PC-9 (cell line): ENCODE data around the gene RFTN1. TPM values are rescaled to one million over a fixed set of nuclear protein-coding genes. Genes with fewer than 3 reads are reported as not detected.

Source experiments
- BruUV-seq: library from RNA; stranded (reverse); fragments of 400-500 nt; replicated peaks from 2 replicates; lab custom pipeline; 2021; lab: Mats Ljungman, UMichigan
- CTCF ChIA-PET: fragments of 300-600 bp; sonication (Branson Sonifier 250); formaldehyde crosslinking; loops from one replicate; lab custom pipeline; 2022; ENCODE audit warnings: antibody characterized with exemption; lab: Charles Lee
- POLR2A ChIA-PET: fragments of 300-600 bp; sonication (Branson Sonifier 250); formaldehyde crosslinking; loops from one replicate; lab custom pipeline; 2022; ENCODE audit warnings: antibody characterized with exemption; ENCODE audit not compliant: unreplicated experiment; lab: Charles Lee
- DNase-seq, 2 experiments: peaks; one replicate each; pipeline versions ENCODE4 v3.0.0 to v3.0.0-alpha.2; 2015 to 2022; ENCODE audit warnings: mixed read lengths in 1 of 2
- H2AFZ ChIP-seq: fragments of 200-600 bp; sonication (generic); 2 replicates; pipeline ENCODE4 v1.8.1; 2017; ENCODE audit warnings: antibody characterized with exemption
- H3F3A ChIP-seq: fragments of 200-600 bp; sonication (generic); 2 replicates; pipeline ENCODE4 v1.8.1; 2017; ENCODE audit warnings: antibody characterized with exemption, mild to moderate bottlenecking, low read depth; ENCODE audit not compliant: insufficient read depth
- H3K27ac ChIP-seq: fragments of 200-600 bp; sonication (generic); 2 replicates; pipeline ENCODE4 v1.6.1; 2016; ENCODE audit warnings: mixed run types
- H3K27me3 ChIP-seq: fragments of 200-600 bp; sonication (generic); 2 replicates; pipeline ENCODE4 v1.6.1; 2016; ENCODE audit warnings: low read depth, mixed run types; ENCODE audit not compliant: insufficient read depth
- H3K36me3 ChIP-seq: fragments of 200-600 bp; sonication (generic); 2 replicates; pipeline ENCODE4 v1.6.1; 2016; ENCODE audit warnings: low read depth, mixed run types
- H3K4me1 ChIP-seq: fragments of 200-600 bp; sonication (generic); replicated peaks from 2 replicates; pipeline ENCODE4 v1.6.1; 2016; ENCODE audit warnings: mixed run types; ENCODE audit not compliant: insufficient read depth
- H3K4me2 ChIP-seq: fragments of 200-600 bp; sonication (generic); 2 replicates; pipeline ENCODE4 v1.6.1; 2017; ENCODE audit warnings: mixed run types
- H3K4me3 ChIP-seq: fragments of 200-600 bp; sonication (generic); 2 replicates; pipeline ENCODE4 v1.6.1; 2016; ENCODE audit warnings: mixed run types
- H3K79me2 ChIP-seq: fragments of 200-600 bp; sonication (generic); 2 replicates; pipeline ENCODE4 v1.6.1; 2017; ENCODE audit warnings: low read depth, mixed run types
- H3K9me2 ChIP-seq: fragments of 200-600 bp; sonication (generic); 2 replicates; pipeline ENCODE4 v1.8.1; 2017; ENCODE audit warnings: mild to moderate bottlenecking; ENCODE audit not compliant: insufficient read depth
- H3K9me3 ChIP-seq: fragments of 200-600 bp; sonication (generic); 2 replicates; pipeline ENCODE4 v1.8.1; 2016; ENCODE audit warnings: low read depth; ENCODE audit not compliant: insufficient read depth
- H4K20me1 ChIP-seq: fragments of 200-600 bp; sonication (generic); 2 replicates; pipeline ENCODE4 v1.8.1; 2017; ENCODE audit not compliant: insufficient read depth
- EZH2 ChIP-seq: fragments of 200-600 bp; sonication (generic); IDR thresholded peaks from 2 replicates; pipeline ENCODE4 v1.8.0; 2017; ENCODE audit warnings: antibody characterized with exemption, low read depth
- intact Hi-C: fragments of 100-400 bp; cut with micrococcal nuclease; formaldehyde crosslinking; loops from one replicate; pipeline ENCODE4 v1.10.0; 2022; ENCODE audit not compliant: unreplicated experiment
- total RNA-seq: library from RNA; stranded (reverse); gene quantifications from 2 replicates; pipeline ENCODE4 v1.2.3, GENCODE V29; 2021
- TF ChIP-seq, protein P1 (sequence below): fragments of 200-600 bp; sonication (generic); conservative IDR thresholded peaks from 2 replicates; pipeline ENCODE4 v1.6.1; 2017; ENCODE audit warnings: mixed run types, antibody characterized with exemption, mild to moderate bottlenecking, moderate library complexity

RFTN1 gene
- total RNA-seq, 1 experiment from 2014 or later: 0.41 TPM

DNA sequence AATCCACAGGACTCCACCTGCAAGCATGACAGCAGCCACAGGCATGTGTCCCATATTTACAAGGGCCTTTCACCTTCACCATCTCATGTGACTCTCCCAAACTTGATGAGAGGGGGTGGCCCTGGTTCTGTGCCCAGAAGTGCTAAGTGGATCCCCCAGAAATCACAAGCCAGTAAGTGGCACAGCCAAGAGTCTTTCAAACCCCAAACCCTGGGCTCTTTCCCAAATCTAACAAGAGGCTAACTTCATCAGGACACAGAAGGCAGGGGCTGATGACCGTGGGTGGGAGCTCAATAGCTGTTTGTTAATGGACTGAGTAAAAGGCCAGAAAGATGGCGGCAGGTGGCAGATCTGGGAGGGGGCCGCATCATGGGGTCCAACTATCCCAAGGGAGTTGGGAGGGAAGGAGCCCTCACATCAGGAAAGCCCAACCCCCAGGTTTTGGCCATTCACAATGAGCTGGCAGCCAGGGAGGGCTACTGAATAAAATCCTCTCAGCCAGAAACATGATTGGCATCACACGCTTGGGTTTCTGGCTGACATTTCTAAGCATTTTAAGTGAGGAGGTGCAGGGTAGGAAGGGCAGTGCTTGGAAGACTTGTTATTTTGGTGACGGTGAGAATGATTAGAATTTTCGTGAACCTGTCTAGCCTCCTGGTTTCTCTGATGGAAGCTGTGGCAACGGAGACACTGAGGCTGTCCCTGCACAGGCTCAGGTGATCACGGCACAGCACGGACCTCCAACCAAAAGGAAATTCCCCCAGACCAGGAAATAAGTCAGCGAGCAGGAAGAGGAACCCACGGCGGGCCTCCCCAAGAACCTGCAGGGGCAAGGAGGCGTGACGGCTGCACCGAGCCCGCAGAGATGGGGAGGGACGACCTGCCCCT, 139.2 kb downstream of the RFTN1 start:
- Histone ChIP-seq H3K36me3 (no peaks in the 10 kb centered on the region), H3K9me3 (peaks cover 3% of the 10 kb centered on the region; the same call in 1 of the 2 replicates), H3F3A (no peaks in the 10 kb centered on the region), H3K27ac (no peak overlapping the region), H3K4me1 (peaks cover 5% of the 10 kb centered on the region; the same call in 1 of the 2 replicates), H2AFZ (no peak overlapping the region), H4K20me1 (no peaks in the 10 kb centered on the region), H3K79me2 (no peaks in the 10 kb centered on the region), H3K4me2 (no peak overlapping the region), H3K4me3 (no peak overlapping the region), H3K27me3 (no peaks in the 10 kb centered on the region; the same call in 1 of the 2 replicates), H3K9me2 (no peaks in the 10 kb centered on the region)
- DNase-seq: no peak
- ChIA-PET CTCF (no interaction called here), POLR2A (interaction anchor here (0.5 kb wide), 1 partner anchor 10 kb away, joined by 3 read pairs; no protein-coding TSS in a partner anchor)
- no TSS peak for BruUV-seq
- TF ChIP-seq EZH2: no peak
- TF ChIP-seq, protein P1, sequence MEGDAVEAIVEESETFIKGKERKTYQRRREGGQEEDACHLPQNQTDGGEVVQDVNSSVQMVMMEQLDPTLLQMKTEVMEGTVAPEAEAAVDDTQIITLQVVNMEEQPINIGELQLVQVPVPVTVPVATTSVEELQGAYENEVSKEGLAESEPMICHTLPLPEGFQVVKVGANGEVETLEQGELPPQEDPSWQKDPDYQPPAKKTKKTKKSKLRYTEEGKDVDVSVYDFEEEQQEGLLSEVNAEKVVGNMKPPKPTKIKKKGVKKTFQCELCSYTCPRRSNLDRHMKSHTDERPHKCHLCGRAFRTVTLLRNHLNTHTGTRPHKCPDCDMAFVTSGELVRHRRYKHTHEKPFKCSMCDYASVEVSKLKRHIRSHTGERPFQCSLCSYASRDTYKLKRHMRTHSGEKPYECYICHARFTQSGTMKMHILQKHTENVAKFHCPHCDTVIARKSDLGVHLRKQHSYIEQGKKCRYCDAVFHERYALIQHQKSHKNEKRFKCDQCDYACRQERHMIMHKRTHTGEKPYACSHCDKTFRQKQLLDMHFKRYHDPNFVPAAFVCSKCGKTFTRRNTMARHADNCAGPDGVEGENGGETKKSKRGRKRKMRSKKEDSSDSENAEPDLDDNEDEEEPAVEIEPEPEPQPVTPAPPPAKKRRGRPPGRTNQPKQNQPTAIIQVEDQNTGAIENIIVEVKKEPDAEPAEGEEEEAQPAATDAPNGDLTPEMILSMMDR: no peak
- intact Hi-C loops: no loop called here

DNA sequence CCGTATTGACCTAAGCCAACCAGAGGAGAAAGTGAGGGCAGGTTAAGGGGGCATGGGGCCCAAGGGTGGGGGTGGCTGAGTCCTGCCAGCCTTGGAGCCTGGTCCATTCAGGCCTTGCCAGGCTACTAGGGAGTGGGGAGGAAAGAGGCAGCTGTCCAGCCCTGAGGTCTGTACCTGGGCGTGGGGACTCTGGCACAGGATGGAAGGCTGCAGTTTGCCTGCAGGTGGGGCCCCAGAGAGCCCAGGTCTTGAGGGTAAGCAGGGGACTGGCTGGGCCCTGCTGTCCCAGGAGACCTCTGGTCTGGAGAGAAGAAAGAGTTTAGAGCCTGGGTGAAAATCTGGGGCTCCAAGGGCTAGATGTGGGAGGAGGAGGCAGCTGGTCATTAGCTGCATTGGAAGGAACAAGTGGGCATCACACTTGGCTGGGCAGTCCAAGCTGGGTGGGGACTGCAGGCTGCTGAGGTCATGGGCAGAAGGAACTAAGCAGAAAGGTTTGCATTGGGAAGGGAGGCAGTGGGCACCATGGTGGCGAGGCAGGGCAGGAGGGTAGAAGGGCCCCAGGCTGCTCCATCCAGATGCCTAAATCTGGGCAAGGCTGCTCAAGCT, 140.1 kb downstream of the RFTN1 start:
- Histone ChIP-seq H3K36me3 (no peaks in the 10 kb centered on the region), H3K9me2 (no peaks in the 10 kb centered on the region), H2AFZ (no peak overlapping the region), H3K4me3 (no peak overlapping the region), H3K4me2 (no peak overlapping the region), H3K27me3 (no peaks in the 10 kb centered on the region; the same call in 1 of the 2 replicates), H3K27ac (no peak overlapping the region), H3F3A (no peaks in the 10 kb centered on the region), H3K79me2 (no peaks in the 10 kb centered on the region), H3K4me1 (peaks cover 5% of the 10 kb centered on the region; the same call in 1 of the 2 replicates), H3K9me3 (no peaks in the 10 kb centered on the region), H4K20me1 (no peaks in the 10 kb centered on the region)
- no peak for DNase-seq
- ChIA-PET CTCF (no interaction called here), POLR2A (no interaction called here)
- TF ChIP-seq, protein P1: no peak
- no TSS peak for BruUV-seq
- intact Hi-C loops: no loop called here

DNA sequence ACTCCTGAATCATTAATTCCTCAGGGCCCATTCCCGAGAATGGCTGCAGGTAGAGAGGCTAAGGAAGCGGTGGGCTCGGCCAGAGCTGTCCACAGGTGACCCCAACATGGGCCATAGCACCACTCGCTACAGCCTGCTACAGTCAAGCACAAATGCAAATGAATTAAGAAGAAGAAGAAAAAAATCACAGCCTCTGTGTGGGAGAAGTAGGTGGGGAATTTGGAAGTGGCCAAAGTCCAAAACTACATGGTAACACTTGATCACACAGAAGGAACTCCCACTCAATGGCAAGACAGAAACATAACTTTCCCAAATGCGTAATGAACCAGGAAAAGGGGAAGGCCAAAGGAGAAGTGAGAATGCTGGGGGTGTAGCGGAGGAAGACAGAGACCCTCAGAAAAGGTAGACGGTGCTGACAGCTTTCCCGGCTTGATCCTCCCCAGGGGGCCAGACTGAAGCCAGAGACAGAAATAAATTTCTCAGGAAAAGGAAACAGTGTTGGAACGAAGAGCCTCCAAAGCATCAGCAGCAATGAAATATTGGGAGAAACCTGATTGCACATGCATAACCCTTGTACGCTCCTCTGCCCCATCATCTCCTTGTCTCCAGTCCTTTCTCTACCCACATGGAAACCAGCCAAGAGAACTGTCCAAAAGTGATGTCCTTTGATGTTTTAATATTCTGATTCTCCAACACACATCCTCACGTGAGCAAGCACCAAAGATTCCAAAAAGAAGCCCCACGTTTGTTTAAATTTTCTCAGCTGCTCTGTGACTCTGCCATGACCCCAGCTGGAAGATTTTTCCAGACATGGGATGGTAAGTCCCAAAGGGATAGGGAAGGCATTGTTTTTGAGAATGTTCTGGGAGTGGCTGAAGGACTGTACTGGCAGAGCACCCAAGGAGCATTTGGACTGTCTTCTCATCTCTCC, 140.9 kb downstream of the RFTN1 start:
- Histone ChIP-seq H3K4me3 (no peak overlapping the region), H3K79me2 (no peaks in the 10 kb centered on the region), H3K4me2 (no peak overlapping the region), H3K9me2 (no peaks in the 10 kb centered on the region), H3K27ac (no peak overlapping the region), H3K9me3 (no peaks in the 10 kb centered on the region), H3K27me3 (no peaks in the 10 kb centered on the region; the same call in 1 of the 2 replicates), H3K36me3 (no peaks in the 10 kb centered on the region), H3K4me1 (peaks cover 5% of the 10 kb centered on the region; the same call in 1 of the 2 replicates), H4K20me1 (no peaks in the 10 kb centered on the region), H2AFZ (no peak overlapping the region), H3F3A (no peaks in the 10 kb centered on the region)
- no peak for TF ChIP-seq EZH2
- TF ChIP-seq, protein P1: no peak
- CTCF ChIA-PET: no interaction called here
- POLR2A ChIA-PET: no interaction called here
- BruUV-seq: no TSS peak
- DNase-seq: no peak
- intact Hi-C loops: no loop called here
